22Rv1 (cell line): ENCODE results near the gene TRAT1.

ENCODE experiments used
- H3K27ac ChIP-seq: fragments of 450-650 bp; 2 replicates; pipeline ENCODE4 v1.5.1; 2017
- CTCF ChIP-seq: fragments of 450-650 bp; IDR thresholded peaks from 2 replicates; pipeline ENCODE4 v1.5.1; 2017; ENCODE audit warnings: mild to moderate bottlenecking
- ZFX ChIP-seq: fragments of 450-650 bp; IDR thresholded peaks from 2 replicates; pipeline ENCODE4 v1.6.1; 2017; ENCODE audit warnings: antibody characterized with exemption, borderline replicate concordance

The TRAT1 gene

GRCh38 chr3:108822123-108822897 lies at the start of gene TRAT1:
TSS of gene TRAT1 (plus strand) at chr3:108822786. CDS start at chr3:108822928, 142 bp downstream.
- TF ChIP-seq ZFX = no peak
- TF ChIP-seq CTCF = no peak
- no peak within 1 kb of the TSS for H3K27ac ChIP-seq

GRCh38 chr3:108775649-108776048 lies 46.9 kb upstream of the TRAT1 start:
- no peak overlapping the region for H3K27ac ChIP-seq
- TF ChIP-seq ZFX (no peak), CTCF (no peak)

- TF ChIP-seq ZFX (no peak), CTCF (no peak)
- H3K27ac ChIP-seq = no peak overlapping the region
Observed at GRCh38 chr3:108779496-108779895, 43.1 kb upstream of the TRAT1 start.

- TF ChIP-seq CTCF (no peak), ZFX (no peak)
- H3K27ac ChIP-seq = no peak overlapping the region
Observed at GRCh38 chr3:108780235-108780634, 42.4 kb upstream of the TRAT1 start.

GRCh38 chr3:108791473-108791872 lies 31.1 kb upstream of the TRAT1 start:
- TF ChIP-seq CTCF (no peak), ZFX (no peak)
- no peak overlapping the region for H3K27ac ChIP-seq

- no peak for TF ChIP-seq CTCF
- TF ChIP-seq ZFX = no peak
- H3K27ac ChIP-seq = no peak overlapping the region
Observed at GRCh38 chr3:108804437-108804836, 18.1 kb upstream of the TRAT1 start.

GRCh38 chr3:108804966-108805365 lies 17.6 kb upstream of the TRAT1 start:
- H3K27ac ChIP-seq = no peak overlapping the region

More at GRCh38 chr3:108804966-108805365, 17.6 kb upstream of the TRAT1 start:
- TF ChIP-seq CTCF (no peak), ZFX (no peak)
